Adrenal gland (tissue), 12 donors: ENCODE results near the gene LPO. TPM values are rescaled to one million over a fixed set of nuclear protein-coding genes. Genes with fewer than 3 reads are reported as not detected.
A peak's percentile ranks its signal among the peaks of the same experiment; 100 is the strongest.

Source experiments
- DNase-seq, 7 donors: peaks; one replicate each; pipeline ENCODE4 v3.0.0-alpha.2; 2019 to 2020
- H3K27ac ChIP-seq, 5 donors: fragments of 200-600 bp; sonication (generic) in 4 of 5; 1 replicate in 3 of 5; 2 replicates in 2 of 5; pipeline versions ENCODE4 v1.5.1 to v1.8.0; 2016 to 2020; ENCODE audit warnings: mild to moderate bottlenecking in 1 of 5
- H3K27me3 ChIP-seq: fragments of 200-600 bp; 2 replicates; pipeline ENCODE4 v1.8.0; 2021
- H3K36me3 ChIP-seq, 2 donors: fragments of 200-600 bp; replicated peaks in 1 of 2; 1 replicate in 1 of 2; 2 replicates in 1 of 2; pipeline versions ENCODE4 v1.5.1 to v1.8.0; 2018 to 2022
- H3K4me1 ChIP-seq, 2 donors: fragments of 200-600 bp; replicated peaks in 1 of 2; 1 replicate in 1 of 2; 2 replicates in 1 of 2; pipeline versions ENCODE4 v1.5.1 to v1.8.0; 2018 to 2021
- H3K4me3 ChIP-seq, 4 donors: fragments of 200-600 bp; sonication (generic) in 3 of 4; one replicate each; pipeline ENCODE4 v1.5.1; 2016 to 2018
- H3K9me3 ChIP-seq, 3 donors: fragments of 200-600 bp; sonication (generic) in 1 of 3; replicated peaks in 1 of 3; 1 replicate in 2 of 3; 2 replicates in 1 of 3; pipeline versions ENCODE4 v1.5.1 to v1.8.0; 2016 to 2021
- POLR2A ChIP-seq, 2 donors: fragments of 450-650 bp; IDR thresholded peaks; one replicate each; pipeline ENCODE4 v1.6.1; 2017; ENCODE audit warnings: antibody characterized with exemption in 2 of 2, mild to moderate bottlenecking in 2 of 2, moderate library complexity in 1 of 2
- WGBS, 4 donors: extraction: QIAGEN DNeasy Blood & Tissue Kit in 2 of 4; methylation state at CpG; one replicate each; pipeline versions ENCODE4 v1.1.5 to v1.1.7; 2013 to 2017; 5-methylcytosine and 5-hydroxymethylcytosine counted together
- intact Hi-C, 2 donors: fragments of 100-400 bp; cut with DNase I; formaldehyde crosslinking; loops; one replicate each; pipeline versions ENCODE4 v1.14.1 to v1.15.0; 2022 to 2023
- polyA plus RNA-seq, 3 donors: library from polyadenylated mRNA; stranded (reverse); fragments of 200-250 nt in 2 of 3; fragments of 350-450 nt in 1 of 3; fragmentation: Illumina TruSeq in 1 of 3; extraction: RNeasy Lipid Tissue Mini Kit (QIAGEN cat#74804) in 1 of 3; gene quantifications; one replicate each; pipeline ENCODE4 v1.2.3, GENCODE V29; 2013 to 2014
- total RNA-seq, 9 donors: library from RNA; depleted of rRNA in 4 of 9; stranded (reverse); fragments of >200 nt in 4 of 9; fragments of 120-200 nt in 1 of 9; fragmentation: NEBNext Ultra II Directional in 1 of 9; extraction: Animal tissue kit (Norgen Biotek cat#: 25700) in 1 of 9; gene quantifications; one replicate each; pipeline versions ENCODE4 v1.1.0 to v1.2.4, GENCODE V29; 2013 to 2023
- TF ChIP-seq, protein P1 (sequence below), 6 experiments: fragments of 450-650 bp in 4 of 6; fragments of 200-600 bp in 2 of 6; sonication (generic) in 1 of 6; IDR thresholded peaks; 1 replicate in 5 of 6; 2 replicates in 1 of 6; pipeline versions ENCODE4 v1.5.1 to v1.8.0; 2016 to 2021; ENCODE audit warnings: antibody characterized with exemption in 6 of 6, mild to moderate bottlenecking in 2 of 6, moderate library complexity in 1 of 6
- donor health status: healthy with polysubstance abuse.
- donor health status: Bipolar disorder and iron deficiency.
- donor health status: DM: yes; HTN: yes; CAD: no.
- donor health status: DM: no; HTN: no; CAD: no.
- donor health status: DM: no; HTN: no; CAD: no.
- donor health status: DM: yes; HTN: yes; CAD: no.

Gene LPO
- total and polyA plus RNA-seq, 12 donors: 0.06 to 0.16 TPM; not detected in 10

DNA sequence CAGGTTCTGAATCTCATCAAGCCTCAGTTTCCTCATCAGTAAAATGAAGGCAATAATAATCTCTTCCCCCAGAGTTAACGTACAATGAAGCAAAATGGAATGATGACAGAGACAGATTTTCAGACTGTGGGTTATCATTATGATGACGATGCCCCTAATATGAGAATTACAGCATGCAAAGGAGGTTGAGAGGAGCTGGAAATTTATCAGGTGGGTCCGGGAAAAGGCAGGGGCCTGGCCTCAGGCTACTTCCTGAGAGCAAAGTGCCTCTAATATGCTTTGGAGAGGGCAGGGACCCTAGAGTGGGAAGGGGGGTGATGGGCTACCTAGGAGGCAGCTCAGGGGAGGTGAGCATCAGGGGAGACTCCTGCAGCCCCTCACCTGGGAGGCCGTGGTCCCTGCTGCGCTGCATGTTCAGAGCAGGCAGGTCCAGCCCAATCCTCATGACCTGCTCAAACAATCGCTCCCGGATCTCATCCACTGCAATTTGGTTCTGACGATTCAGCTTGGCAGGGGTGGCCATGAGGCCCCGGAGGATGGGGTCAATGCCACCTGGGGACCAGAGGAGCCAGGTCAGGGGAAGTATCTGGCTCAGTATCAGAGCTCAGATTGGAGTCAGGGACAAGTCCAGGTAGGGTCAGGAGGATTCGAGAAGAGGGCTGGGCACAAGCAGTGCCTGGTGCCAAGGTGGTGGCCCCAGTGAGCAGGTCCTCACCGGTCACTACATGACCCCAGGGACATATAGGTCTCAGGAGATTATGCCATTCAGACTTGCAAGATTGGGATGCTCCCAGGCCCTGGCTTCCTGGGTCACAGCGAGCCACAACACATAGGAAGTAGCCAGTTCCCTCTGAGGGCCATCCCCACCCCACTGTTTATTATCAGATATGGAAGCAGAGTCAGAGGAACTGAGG lies 34.2 kb downstream of the LPO start:
- H3K4me1 ChIP-seq: no peaks in the 10 kb centered on the region
- DNase-seq: no peak
- no peaks in the 10 kb centered on the region for H3K9me3 ChIP-seq
- H3K36me3 ChIP-seq: no peaks in the 10 kb centered on the region
- no peak overlapping the region for H3K4me3 ChIP-seq
- TF ChIP-seq, protein P1, sequence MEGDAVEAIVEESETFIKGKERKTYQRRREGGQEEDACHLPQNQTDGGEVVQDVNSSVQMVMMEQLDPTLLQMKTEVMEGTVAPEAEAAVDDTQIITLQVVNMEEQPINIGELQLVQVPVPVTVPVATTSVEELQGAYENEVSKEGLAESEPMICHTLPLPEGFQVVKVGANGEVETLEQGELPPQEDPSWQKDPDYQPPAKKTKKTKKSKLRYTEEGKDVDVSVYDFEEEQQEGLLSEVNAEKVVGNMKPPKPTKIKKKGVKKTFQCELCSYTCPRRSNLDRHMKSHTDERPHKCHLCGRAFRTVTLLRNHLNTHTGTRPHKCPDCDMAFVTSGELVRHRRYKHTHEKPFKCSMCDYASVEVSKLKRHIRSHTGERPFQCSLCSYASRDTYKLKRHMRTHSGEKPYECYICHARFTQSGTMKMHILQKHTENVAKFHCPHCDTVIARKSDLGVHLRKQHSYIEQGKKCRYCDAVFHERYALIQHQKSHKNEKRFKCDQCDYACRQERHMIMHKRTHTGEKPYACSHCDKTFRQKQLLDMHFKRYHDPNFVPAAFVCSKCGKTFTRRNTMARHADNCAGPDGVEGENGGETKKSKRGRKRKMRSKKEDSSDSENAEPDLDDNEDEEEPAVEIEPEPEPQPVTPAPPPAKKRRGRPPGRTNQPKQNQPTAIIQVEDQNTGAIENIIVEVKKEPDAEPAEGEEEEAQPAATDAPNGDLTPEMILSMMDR (IDR thresholded peaks at IDR 0.05): no peak
- no peak for TF ChIP-seq POLR2A (IDR thresholded peaks at IDR 0.05)
- H3K27me3 ChIP-seq: peaks cover 6% of the 10 kb centered on the region
- 77 to 89% (median 80%) methylated on average over 11 to 12 of the region's 12 CpGs for WGBS, 4 donors
- no peak overlapping the region for H3K27ac ChIP-seq
- intact Hi-C loops: no loop called here

DNA sequence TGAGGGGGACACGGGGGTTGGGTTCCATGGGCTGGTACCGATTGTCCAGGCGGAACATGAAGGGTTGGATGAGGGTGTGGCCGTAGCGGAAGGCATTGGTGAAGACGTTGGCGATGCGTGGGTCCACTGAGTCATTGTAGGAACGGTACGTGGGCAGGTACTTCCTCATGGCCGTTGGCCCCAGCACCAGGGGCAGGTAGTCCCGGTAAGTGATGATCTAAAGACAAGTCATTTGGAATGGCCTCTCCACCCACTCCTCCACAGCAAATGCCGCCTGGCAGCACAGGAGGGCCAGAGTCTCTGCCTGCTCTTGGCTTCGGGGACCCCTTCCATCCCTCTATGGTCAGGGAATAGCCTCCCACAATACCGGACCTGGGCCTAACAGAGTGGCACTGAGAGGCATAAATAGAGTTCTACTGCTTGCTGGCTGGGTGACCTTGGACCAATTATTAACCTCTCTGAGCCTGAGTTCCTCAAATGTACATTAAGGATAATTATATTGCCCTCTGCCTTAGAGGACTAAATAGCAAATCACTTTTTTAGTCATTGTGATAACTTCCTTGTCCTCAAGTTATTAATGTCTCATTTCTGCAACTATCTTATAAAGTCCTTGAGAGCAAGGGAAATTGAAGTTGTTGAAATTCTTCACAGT lies 35.2 kb downstream of the LPO start:
- intact Hi-C loops: no loop called here

DNA sequence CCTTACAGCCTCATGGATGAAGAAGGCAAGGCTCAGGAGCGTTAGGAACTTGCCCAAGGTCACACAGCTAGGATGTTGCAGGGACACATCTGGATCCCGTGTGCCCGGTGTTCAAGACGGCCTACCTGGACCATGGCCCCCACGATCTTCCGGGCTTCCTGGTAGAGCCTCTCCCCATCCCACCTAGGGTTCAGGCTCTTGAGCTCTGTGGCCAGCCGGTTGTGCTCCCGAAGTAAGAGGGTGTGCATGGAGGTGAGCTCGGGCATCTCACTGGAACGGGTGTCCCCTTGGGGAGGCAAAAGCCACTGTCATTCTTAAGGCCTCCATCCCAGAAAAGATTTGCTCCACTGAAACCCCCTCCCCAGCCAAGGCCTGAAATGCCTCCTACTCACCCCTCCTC lies 37.0 kb downstream of the LPO start:
- DNase-seq: no peak
- Histone ChIP-seq H3K9me3 (no peaks in the 10 kb centered on the region), H3K4me1 (no peaks in the 10 kb centered on the region), H3K27me3 (peaks cover 4% of the 10 kb centered on the region), H3K27ac (no peak overlapping the region), H3K36me3 (no peaks in the 10 kb centered on the region), H3K4me3 (no peak overlapping the region)
- WGBS, 4 donors: 81 to 89% (median 83%) methylated on average over 8 to 10 of the region's 10 CpGs
- intact Hi-C loops: no loop called here
- no peak for TF ChIP-seq POLR2A (IDR thresholded peaks at IDR 0.05)
- TF ChIP-seq, protein P1 (IDR thresholded peaks at IDR 0.05): no peak

More for the DNA sequence above, 35.2 kb downstream of the LPO start:
- 77 to 84% (median 81%) methylated on average over 12 to 15 of the region's 15 CpGs for WGBS, 4 donors
- no peaks in the 10 kb centered on the region for H3K27me3 ChIP-seq
- no peaks in the 10 kb centered on the region for H3K4me1 ChIP-seq
- no peak for DNase-seq
- no peak overlapping the region for H3K4me3 ChIP-seq
- H3K9me3 ChIP-seq: no peaks in the 10 kb centered on the region
- TF ChIP-seq POLR2A (IDR thresholded peaks at IDR 0.05): no peak
- TF ChIP-seq, protein P1 (IDR thresholded peaks at IDR 0.05): no peak
- no peaks in the 10 kb centered on the region for H3K36me3 ChIP-seq
- no peak overlapping the region for H3K27ac ChIP-seq

DNA sequence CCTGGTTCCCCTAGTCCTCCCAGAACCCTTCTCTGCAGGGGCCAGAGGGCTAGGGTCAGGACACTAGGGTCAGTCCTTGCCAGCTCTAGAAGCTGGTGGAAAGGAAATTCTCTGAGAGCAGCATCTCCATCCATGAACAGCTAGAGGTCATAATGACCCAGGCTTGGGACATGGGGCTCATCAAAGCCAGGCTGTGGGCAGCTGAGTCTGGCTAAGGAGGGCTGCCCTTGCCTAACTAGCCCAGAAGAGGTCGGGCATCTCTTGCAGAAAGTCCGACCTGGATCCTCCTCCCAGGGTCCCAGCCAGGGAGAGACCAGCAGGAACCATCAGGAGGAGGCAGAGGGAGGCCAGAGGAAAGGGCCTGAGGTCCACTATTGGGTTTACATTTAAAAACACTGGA lies 38.0 kb downstream of the LPO start:
- TF ChIP-seq, protein P1 (IDR thresholded peaks at IDR 0.05): no peak
- TF ChIP-seq POLR2A (IDR thresholded peaks at IDR 0.05): no peak
- H3K27ac ChIP-seq: no peak overlapping the region
- intact Hi-C loops: no loop called here
- no peaks in the 10 kb centered on the region for H3K4me1 ChIP-seq
- peak in 1 of 7 donors; percentile 3 for DNase-seq
- 26 to 45% (median 31%) methylated on average over 2 of the region's 2 CpGs for WGBS, 4 donors
- H3K9me3 ChIP-seq: no peaks in the 10 kb centered on the region
- no peak overlapping the region for H3K4me3 ChIP-seq
- H3K27me3 ChIP-seq: peaks cover 4% of the 10 kb centered on the region
- no peaks in the 10 kb centered on the region for H3K36me3 ChIP-seq
